Mesenchymal stem cell (in vitro differentiated cells and primary cell): ENCODE results near the gene RNF168.

Experiments
- DNase-seq: peaks from one replicate; pipeline ENCODE4 v3.0.0-alpha.2; 2013
- H2AFZ ChIP-seq: one replicate; pipeline ENCODE4 v1.6.1; 2013; ENCODE audit warnings: low read depth, mild to moderate bottlenecking, control low read depth, inconsistent platforms, low read length, moderate library complexity
- H2AK5ac ChIP-seq: 2 replicates; pipeline ENCODE4 v1.6.1; 2013; ENCODE audit warnings: low read length, moderate library complexity, mild to moderate bottlenecking, inconsistent platforms; ENCODE audit not compliant: severe bottlenecking
- H2BK120ac ChIP-seq: one replicate; pipeline ENCODE4 v1.6.1; 2013; ENCODE audit warnings: low read depth, mild to moderate bottlenecking, inconsistent platforms, low read length, moderate library complexity
- H2BK12ac ChIP-seq, 2 experiments: one replicate each; pipeline ENCODE4 v1.6.1; 2013; ENCODE audit warnings: inconsistent platforms in 2 of 2, low read length in 2 of 2, mild to moderate bottlenecking in 2 of 2, moderate library complexity in 2 of 2, control low read depth in 1 of 2
- H2BK15ac ChIP-seq: one replicate; pipeline ENCODE4 v1.6.1; 2013; ENCODE audit warnings: mild to moderate bottlenecking, low read depth, inconsistent platforms; ENCODE audit not compliant: poor library complexity, severe bottlenecking
- H2BK5ac ChIP-seq: 2 replicates; pipeline ENCODE4 v1.6.1; 2013; ENCODE audit warnings: low read depth, mild to moderate bottlenecking, low read length, control low read depth, inconsistent platforms; ENCODE audit not compliant: poor library complexity, severe bottlenecking
- H3K14ac ChIP-seq, 2 experiments: one replicate each; pipeline ENCODE4 v1.6.1; 2013; ENCODE audit warnings: inconsistent platforms in 2 of 2, low read length in 2 of 2, control low read depth in 1 of 2, mild to moderate bottlenecking in 1 of 2, moderate library complexity in 1 of 2
- H3K18ac ChIP-seq, 2 experiments: one replicate each; pipeline ENCODE4 v1.6.1; 2013; ENCODE audit warnings: inconsistent platforms in 2 of 2, low read length in 2 of 2, control low read depth in 1 of 2, low read depth in 1 of 2, mild to moderate bottlenecking in 1 of 2
- H3K23ac ChIP-seq, 2 experiments: one replicate each; pipeline ENCODE4 v1.6.1; 2013; ENCODE audit warnings: inconsistent platforms in 2 of 2, low read length in 2 of 2, mild to moderate bottlenecking in 2 of 2, moderate library complexity in 2 of 2, control low read depth in 1 of 2
- H3K27ac ChIP-seq: 2 replicates; pipeline ENCODE4 v1.5.1; 2013; ENCODE audit warnings: mild to moderate bottlenecking, moderate library complexity, low read length, control low read depth, inconsistent platforms; ENCODE audit not compliant: poor library complexity, severe bottlenecking
- H3K27me3 ChIP-seq, 2 experiments: 2 replicates each; pipeline versions ENCODE4 v1.6.1 to v1.7.0; 2013; ENCODE audit warnings: low read length in 2 of 2, mild to moderate bottlenecking in 2 of 2, moderate library complexity in 2 of 2, control low read depth in 1 of 2, inconsistent platforms in 1 of 2; ENCODE audit not compliant: control insufficient read depth in 1 of 2, insufficient read depth in 1 of 2
- H3K36me3 ChIP-seq, 2 experiments: 2 replicates each; pipeline versions ENCODE4 v1.6.1 to v1.7.0; 2013; ENCODE audit warnings: low read length in 2 of 2, control low read depth in 1 of 2, inconsistent platforms in 1 of 2, low read depth in 1 of 2, mild to moderate bottlenecking in 1 of 2; ENCODE audit not compliant: insufficient read depth in 2 of 2, control insufficient read depth in 1 of 2
- H3K4ac ChIP-seq, 2 experiments: one replicate each; pipeline ENCODE4 v1.6.1; 2013; ENCODE audit warnings: inconsistent platforms in 2 of 2, low read length in 2 of 2, mild to moderate bottlenecking in 2 of 2, moderate library complexity in 2 of 2, control low read depth in 1 of 2, low read depth in 1 of 2
- H3K4me1 ChIP-seq: 2 replicates; pipeline ENCODE4 v1.6.1; 2013; ENCODE audit warnings: low read depth, low read length, control low read depth; ENCODE audit not compliant: control insufficient read depth, insufficient read depth
- H3K4me2 ChIP-seq: 2 replicates; pipeline ENCODE4 v1.6.1; 2013; ENCODE audit warnings: low read length, mild to moderate bottlenecking, inconsistent platforms; ENCODE audit not compliant: poor library complexity, severe bottlenecking
- H3K4me3 ChIP-seq, 2 experiments: 2 replicates each; pipeline versions ENCODE4 v1.5.1 to v1.7.0; 2013; ENCODE audit warnings: low read length in 2 of 2, mild to moderate bottlenecking in 2 of 2, control low read depth in 1 of 2, low read depth in 1 of 2; ENCODE audit not compliant: insufficient read depth in 1 of 2
- H3K79me1 ChIP-seq: replicated peaks from 2 replicates; pipeline ENCODE4 v1.6.1; 2013; ENCODE audit warnings: mild to moderate bottlenecking, control low read depth, low read length, inconsistent platforms; ENCODE audit not compliant: poor library complexity, severe bottlenecking
- H3K9ac ChIP-seq: 2 replicates; pipeline ENCODE4 v1.7.0; 2013; ENCODE audit warnings: mild to moderate bottlenecking, low read length, moderate library complexity
- H3K9me3 ChIP-seq: 2 replicates; pipeline ENCODE4 v1.7.0; 2013; ENCODE audit warnings: mild to moderate bottlenecking, low read length; ENCODE audit not compliant: control insufficient read depth
- H4K8ac ChIP-seq: one replicate; pipeline ENCODE4 v1.6.1; 2013; ENCODE audit warnings: inconsistent platforms, mild to moderate bottlenecking, low read length, moderate library complexity
- H4K91ac ChIP-seq: one replicate; pipeline ENCODE4 v1.6.1; 2013; ENCODE audit warnings: mild to moderate bottlenecking, low read length, inconsistent platforms
- WGBS: methylation state at CpG from one replicate; pipeline ENCODE4 v1.1.7; 2013; ENCODE audit warnings: mixed read lengths; 5-methylcytosine and 5-hydroxymethylcytosine counted together

RNF168 gene

GRCh38 chr3:196499061-196499460 is 4.5 kb downstream of the RNF168 start:
- Histone ChIP-seq H2BK5ac (no peak overlapping the region), H3K36me3 (peaks cover 0 to 22% of the 10 kb centered on the region in 2 experiments), H3K9ac (peak overlapping the region; percentile 95), H3K18ac (no peak overlapping the region), H2BK15ac (no peak overlapping the region), H4K91ac (no peak overlapping the region), H4K8ac (no peak overlapping the region), H2BK120ac (no peak overlapping the region), H3K4ac (no peak overlapping the region), H3K79me1 (no peaks in the 10 kb centered on the region), H3K4me1 (peaks cover 2% of the 10 kb centered on the region), H3K4me2 (no peak overlapping the region), H3K4me3 (peak overlapping the region in 1 of 2 experiments; percentile 74), H3K27me3 (no peaks in the 10 kb centered on the region), H3K27ac (peak overlapping the region; percentile 4), H2BK12ac (no peak overlapping the region), H2AK5ac (no peak overlapping the region), H2AFZ (no peak overlapping the region), H3K14ac (no peak overlapping the region), H3K23ac (no peak overlapping the region), H3K9me3 (no peaks in the 10 kb centered on the region)
- DNase-seq = peak; percentile 75
- WGBS = 76% methylated on average over 3 of the region's 5 CpGs

- 97% methylated on average over 8 of the region's 8 CpGs for WGBS
- no peak overlapping the region for H2AFZ ChIP-seq
- no peak for DNase-seq
- H3K4me1 ChIP-seq = peaks cover 2% of the 10 kb centered on the region
- H3K9ac ChIP-seq = no peak overlapping the region
- H3K14ac ChIP-seq = no peak overlapping the region
- H3K79me1 ChIP-seq = no peaks in the 10 kb centered on the region
- H2BK12ac ChIP-seq = no peak overlapping the region
- peak overlapping the region; percentile 16 for H2AK5ac ChIP-seq
- no peak overlapping the region for H3K4me3 ChIP-seq
- no peaks in the 10 kb centered on the region for H3K27me3 ChIP-seq
- H3K4me2 ChIP-seq = no peak overlapping the region
- no peak overlapping the region for H3K4ac ChIP-seq
- no peaks in the 10 kb centered on the region for H3K9me3 ChIP-seq
- H2BK120ac ChIP-seq = no peak overlapping the region
- H3K23ac ChIP-seq = no peak overlapping the region
- no peak overlapping the region for H2BK5ac ChIP-seq
- H4K8ac ChIP-seq = no peak overlapping the region
- no peak overlapping the region for H3K18ac ChIP-seq
- no peak overlapping the region for H3K27ac ChIP-seq
- no peak overlapping the region for H2BK15ac ChIP-seq
- H4K91ac ChIP-seq = no peak overlapping the region
- H3K36me3 ChIP-seq = peaks cover 0 to 22% of the 10 kb centered on the region in 2 experiments
These were observed 5.3 kb downstream of the RNF168 start for GRCh38 chr3:196498297-196498696.

GRCh38 chr3:196496183-196496582 is 7.4 kb downstream of the RNF168 start:
- Histone ChIP-seq H2AFZ (no peak overlapping the region), H2BK15ac (no peak overlapping the region), H3K4me2 (no peak overlapping the region), H3K27ac (no peak overlapping the region), H3K23ac (no peak overlapping the region), H3K14ac (no peak overlapping the region), H3K4ac (no peak overlapping the region), H4K91ac (no peak overlapping the region), H3K36me3 (peaks cover 0 to 22% of the 10 kb centered on the region in 2 experiments), H3K9ac (no peak overlapping the region), H3K4me3 (no peak overlapping the region), H3K27me3 (no peaks in the 10 kb centered on the region), H2AK5ac (no peak overlapping the region), H4K8ac (no peak overlapping the region), H3K18ac (no peak overlapping the region), H3K4me1 (no peaks in the 10 kb centered on the region), H2BK5ac (no peak overlapping the region), H2BK120ac (no peak overlapping the region), H2BK12ac (no peak overlapping the region), H3K79me1 (no peaks in the 10 kb centered on the region), H3K9me3 (no peaks in the 10 kb centered on the region)
- 81% methylated on average over 3 of the region's 4 CpGs for WGBS
- no peak for DNase-seq

GRCh38 chr3:196493292-196493691 is 10.3 kb downstream of the RNF168 start:
- WGBS = 98% methylated on average over 7 of the region's 7 CpGs
- Histone ChIP-seq H3K9me3 (no peaks in the 10 kb centered on the region), H3K79me1 (peaks cover 5% of the 10 kb centered on the region), H2BK120ac (no peak overlapping the region), H2AFZ (no peak overlapping the region), H3K4me2 (no peak overlapping the region), H3K27ac (no peak overlapping the region), H3K14ac (no peak overlapping the region), H2BK15ac (no peak overlapping the region), H3K27me3 (no peaks in the 10 kb centered on the region), H3K18ac (no peak overlapping the region), H3K4me3 (no peak overlapping the region), H2BK5ac (no peak overlapping the region), H3K4ac (no peak overlapping the region), H3K36me3 (peaks cover 0 to 21% of the 10 kb centered on the region in 2 experiments), H4K91ac (no peak overlapping the region), H3K9ac (no peak overlapping the region), H2BK12ac (no peak overlapping the region), H3K23ac (no peak overlapping the region), H2AK5ac (no peak overlapping the region), H4K8ac (no peak overlapping the region), H3K4me1 (no peaks in the 10 kb centered on the region)
- DNase-seq = no peak
